ENCODE measurements around the gene THSD4. TPM values are rescaled to one million over a fixed set of nuclear protein-coding genes. Genes with fewer than 3 reads are reported as not detected.

Gene THSD4
- total and polyA plus RNA-seq, 2 of the 4 experiments (the other 2 are of a cell fraction) = 25.5 to 31.1 TPM

- H3K36me3 ChIP-seq (ENCODE audit: control insufficient read depth, insufficient read depth, low read length) = peaks cover 17% of the 10 kb centered on the region
- no peak overlapping the region for H3K14ac ChIP-seq (replicated peaks; ENCODE audit: low read depth, low read length)
- H3K4ac ChIP-seq (ENCODE audit: low read depth, low read length) = no peak overlapping the region
- H4K8ac ChIP-seq (ENCODE audit: low read depth in 2 of 2, low read length in 2 of 2) = no peak overlapping the region
- H3K56ac ChIP-seq (ENCODE audit: extremely low read depth, insufficient read depth, low read length) = no peak overlapping the region
- no peak overlapping the region for H2AFZ ChIP-seq (replicated peaks; ENCODE audit: low read length, poor library complexity)
- no peak for ATAC-seq (ENCODE audit: low read depth)
- dilution Hi-C loops (cut with HindIII; ENCODE audit: low sequenced_read_pairs, unreplicated experiment) = no loop called here
- H4K91ac ChIP-seq (ENCODE audit: insufficient read depth, low read depth, low read length) = no peak overlapping the region
- peaks cover under 1% of the 10 kb centered on the region; the same call in 1 of the 2 replicates for H3K9me3 ChIP-seq (ENCODE audit: control insufficient read depth, insufficient read depth, low read length)
- H3K23ac ChIP-seq (ENCODE audit: low read depth, low read length) = no peak overlapping the region
- in situ Hi-C loops (cut with MboI; ENCODE audit: low sequenced_read_pairs) = no loop called here
- no peak for DNase-seq
- no TSS peak for BruUV-seq (replicated peaks)
- H4K5ac ChIP-seq (ENCODE audit: low read depth, low read length) = no peak overlapping the region
- H3K27ac ChIP-seq (ENCODE audit: insufficient read depth, low read length) = no peak overlapping the region
- no peaks in the 10 kb centered on the region for H4K20me1 ChIP-seq (ENCODE audit: insufficient read depth, low read length)
- H2BK5ac ChIP-seq (ENCODE audit: low read depth, low read length, poor library complexity, severe bottlenecking) = no peak overlapping the region
- POLR2A ChIA-PET (ENCODE audit: unreplicated experiment) = no interaction called here
- H3K9me1 ChIP-seq (ENCODE audit: insufficient read depth, low read length) = peaks cover 6% of the 10 kb centered on the region; the same call in 1 of the 2 replicates
- H2BK20ac ChIP-seq (ENCODE audit: low read depth, low read length) = no peak overlapping the region
- H3K4me2 ChIP-seq (ENCODE audit: low read depth, low read length) = no peak overlapping the region
- no peak overlapping the region for H2AK9ac ChIP-seq (replicated peaks; ENCODE audit: low read depth, low read length, poor library complexity)
- intact Hi-C loops (cut with micrococcal nuclease) = no loop called here
- H3K4me3 ChIP-seq (ENCODE audit: insufficient read depth, low read depth, low read length) = no peak overlapping the region
- no peak overlapping the region for H2AK5ac ChIP-seq (ENCODE audit: low read depth, low read length)
- H3K18ac ChIP-seq (ENCODE audit: low read depth, low read length) = no peak overlapping the region
- H3K27me3 ChIP-seq (ENCODE audit: control insufficient read depth, insufficient read depth, low read length) = no peaks in the 10 kb centered on the region
- 0 out of 4 replicates have a peak, but pooled peaks cover 0 to 3% of the 10 kb centered on the region in 2 experiments for H3K79me1 ChIP-seq (ENCODE audit: low read depth in 1 of 2, low read length in 2 of 2)
- H2BK120ac ChIP-seq (ENCODE audit: low read depth, low read length) = no peak overlapping the region
- no peak for TF ChIP-seq NFE2L2 (IDR thresholded peaks at IDR 0.05; ENCODE audit: low read depth, low read length)
- TF ChIP-seq CTCF (conservative IDR thresholded peaks at IDR 0.05; ENCODE audit: low read depth, low read length) = no peak
- no peak for TF ChIP-seq CEBPB (IDR thresholded peaks at IDR 0.05; ENCODE audit: low read depth, low read length)
- TF ChIP-seq MAZ (IDR thresholded peaks at IDR 0.05; ENCODE audit: borderline replicate concordance, low read depth, low read length) = no peak
- TF ChIP-seq BHLHE40 (IDR thresholded peaks at IDR 0.05; ENCODE audit: low read depth, low read length) = no peak
- TF ChIP-seq SMC3 (IDR thresholded peaks at IDR 0.05; ENCODE audit: low read depth, low read length) = no peak
- no peak for TF ChIP-seq RFX5 (IDR thresholded peaks at IDR 0.05; ENCODE audit: low read depth, low read length)
- no peak for TF ChIP-seq POLR2A (IDR thresholded peaks at IDR 0.05; ENCODE audit: low read depth, low read length)
- TF ChIP-seq FOS (IDR thresholded peaks at IDR 0.05; ENCODE audit: low read depth, low read length) = no peak
- TF ChIP-seq MAFK (IDR thresholded peaks at IDR 0.05; ENCODE audit: low read depth, low read length) = no peak
- no peak for TF ChIP-seq RCOR1 (IDR thresholded peaks at IDR 0.05; ENCODE audit: insufficient replicate concordance, low read length)
- no peak for TF ChIP-seq USF2 (IDR thresholded peaks at IDR 0.05; ENCODE audit: low read depth, low read length)
- no peak for TF ChIP-seq RAD21 (IDR thresholded peaks at IDR 0.05; ENCODE audit: low read length)
- no peak for TF ChIP-seq CHD1 (IDR thresholded peaks at IDR 0.05; ENCODE audit: low read depth, low read length)
- TF ChIP-seq MXI1 (IDR thresholded peaks at IDR 0.05; ENCODE audit: borderline replicate concordance, low read depth, low read length) = no peak
- no peak for TF ChIP-seq ELK1 (IDR thresholded peaks at IDR 0.05; ENCODE audit: borderline replicate concordance, low read depth, low read length)
- no peak overlapping the region for H2BK15ac ChIP-seq (ENCODE audit: low read depth, low read length)
- no peak overlapping the region for H3K9ac ChIP-seq (ENCODE audit: low read depth, low read length)
- H3K4me1 ChIP-seq (ENCODE audit: control insufficient read depth, insufficient read depth, low read length) = peaks cover 2% of the 10 kb centered on the region; the same call in 1 of the 2 replicates
- CTCF ChIA-PET = interaction anchor here (0.6 kb wide), 1 partner anchor 29 kb away, joined by 4 read pairs; no protein-coding TSS in a partner anchor
Observed at GRCh38 chr15:71754660-71755059, 639.4 kb downstream of the THSD4 start.

All from IMR-90 (cell line).